ENCODE measurements around the gene PFKP.
"Not testable (repeated sequence)": the region's sequence is repeated elsewhere in the genome, so short reads cannot be mapped to it uniquely, and the experiment has no call there.

PFKP gene

DNA sequence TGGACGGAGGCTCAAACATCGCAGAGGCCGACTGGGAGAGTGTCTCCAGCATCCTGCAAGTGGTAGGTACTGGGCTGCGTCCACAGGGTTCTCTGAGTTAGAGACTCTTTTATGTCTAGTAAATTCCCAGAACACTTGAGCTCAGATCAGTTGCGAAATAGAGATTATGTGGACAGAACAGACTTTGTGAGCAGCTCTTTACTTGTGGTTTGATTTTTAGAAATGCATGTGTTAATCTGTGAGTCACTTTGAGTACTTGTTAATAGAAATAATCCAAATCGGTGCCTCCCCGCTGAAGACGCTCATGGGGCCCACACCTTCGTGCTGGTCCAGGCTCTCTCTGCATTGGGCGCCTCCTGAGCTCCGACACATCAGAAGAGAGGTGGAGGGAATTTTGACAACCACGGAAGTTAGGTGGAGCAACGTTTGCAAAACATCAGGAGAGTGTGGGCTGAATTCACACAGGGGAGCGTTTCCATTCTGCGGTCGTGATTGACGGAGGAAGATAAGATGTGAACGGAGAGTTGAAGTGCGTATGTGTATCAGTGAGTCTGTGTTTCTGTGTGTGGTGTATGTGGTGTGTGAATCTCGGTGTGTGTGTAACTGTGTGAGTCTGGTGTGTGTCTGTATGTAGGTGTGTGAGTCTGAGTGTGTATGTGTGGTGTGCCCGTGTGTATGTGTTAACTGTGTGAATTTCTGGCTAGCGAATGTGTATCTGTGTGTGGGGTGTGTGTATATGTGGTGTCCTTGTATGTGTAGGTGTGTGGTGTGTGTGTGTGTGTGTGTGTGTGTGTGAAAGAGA is 32.1 kb downstream of the PFKP start:
- no peak for DNase-seq (ENCODE audit: low spot score)

DNA sequence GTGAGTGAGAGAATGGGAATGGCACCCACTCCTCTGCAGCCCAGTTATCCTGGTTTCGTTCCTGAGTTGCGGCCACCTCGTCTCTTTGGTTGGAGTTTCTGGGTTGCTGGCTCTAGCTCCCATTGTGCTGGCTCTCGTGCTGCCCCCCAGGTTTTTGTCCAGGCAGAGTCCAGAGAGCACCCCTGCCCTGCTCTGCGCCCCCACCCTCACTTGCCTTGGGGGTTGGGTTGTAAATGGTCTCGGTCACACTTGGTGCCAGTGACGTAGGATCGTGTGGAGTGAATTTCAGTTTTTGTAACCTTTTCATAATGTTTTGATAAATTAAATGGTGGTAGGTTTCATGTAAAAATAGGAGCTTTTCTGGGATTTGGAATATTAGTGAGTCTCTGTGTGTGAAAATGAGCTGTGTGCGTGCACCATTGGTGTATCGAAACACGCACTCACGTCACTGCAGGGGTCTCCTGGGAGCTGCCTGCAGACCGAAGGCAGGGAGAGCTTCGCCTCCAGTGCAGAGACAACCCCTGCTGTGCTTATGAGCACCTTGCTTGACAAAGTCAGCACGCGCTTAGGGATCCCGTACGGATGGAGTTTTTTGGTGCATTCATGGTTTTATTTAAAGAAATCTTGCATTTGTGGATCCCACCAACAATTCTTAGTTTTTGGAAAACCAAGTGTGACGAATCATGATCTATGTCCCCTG is 32.9 kb downstream of the PFKP start:
- no peak for DNase-seq (ENCODE audit: low spot score)

DNA sequence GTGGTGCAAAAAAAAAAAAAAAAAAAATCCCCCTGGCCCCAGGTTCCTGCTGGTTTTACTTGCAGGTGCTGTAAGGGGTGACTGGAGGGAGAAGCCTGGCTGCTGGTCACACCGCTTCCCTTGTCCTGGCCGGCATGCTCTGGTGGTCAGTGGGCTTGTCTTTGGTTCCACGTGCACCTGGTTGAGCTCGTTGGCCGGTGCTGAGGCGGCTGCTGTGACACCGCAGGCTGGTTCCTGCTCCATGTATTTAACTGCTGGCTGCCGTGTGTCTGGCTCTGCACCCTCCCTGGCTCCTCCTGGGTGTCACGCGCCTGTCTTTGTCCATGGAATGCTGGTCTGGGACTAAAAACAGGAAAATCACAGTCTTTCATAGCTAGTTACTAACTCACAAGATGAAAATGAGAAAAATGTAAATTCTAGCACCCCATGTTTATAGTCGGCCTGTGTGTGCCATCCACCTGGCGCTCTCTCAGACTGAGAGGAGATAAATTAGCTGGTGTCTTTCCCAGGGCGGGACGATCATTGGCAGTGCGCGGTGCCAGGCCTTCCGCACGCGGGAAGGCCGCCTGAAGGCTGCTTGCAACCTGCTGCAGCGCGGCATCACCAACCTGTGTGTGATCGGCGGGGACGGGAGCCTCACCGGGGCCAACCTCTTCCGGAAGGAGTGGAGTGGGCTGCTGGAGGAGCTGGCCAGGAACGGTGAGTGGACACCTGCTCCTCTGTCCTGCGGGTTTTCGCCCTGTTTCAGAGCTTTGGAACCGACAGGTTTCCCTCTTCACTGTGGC is 33.7 kb downstream of the PFKP start:
- no peak for DNase-seq (ENCODE audit: low spot score)

DNA sequence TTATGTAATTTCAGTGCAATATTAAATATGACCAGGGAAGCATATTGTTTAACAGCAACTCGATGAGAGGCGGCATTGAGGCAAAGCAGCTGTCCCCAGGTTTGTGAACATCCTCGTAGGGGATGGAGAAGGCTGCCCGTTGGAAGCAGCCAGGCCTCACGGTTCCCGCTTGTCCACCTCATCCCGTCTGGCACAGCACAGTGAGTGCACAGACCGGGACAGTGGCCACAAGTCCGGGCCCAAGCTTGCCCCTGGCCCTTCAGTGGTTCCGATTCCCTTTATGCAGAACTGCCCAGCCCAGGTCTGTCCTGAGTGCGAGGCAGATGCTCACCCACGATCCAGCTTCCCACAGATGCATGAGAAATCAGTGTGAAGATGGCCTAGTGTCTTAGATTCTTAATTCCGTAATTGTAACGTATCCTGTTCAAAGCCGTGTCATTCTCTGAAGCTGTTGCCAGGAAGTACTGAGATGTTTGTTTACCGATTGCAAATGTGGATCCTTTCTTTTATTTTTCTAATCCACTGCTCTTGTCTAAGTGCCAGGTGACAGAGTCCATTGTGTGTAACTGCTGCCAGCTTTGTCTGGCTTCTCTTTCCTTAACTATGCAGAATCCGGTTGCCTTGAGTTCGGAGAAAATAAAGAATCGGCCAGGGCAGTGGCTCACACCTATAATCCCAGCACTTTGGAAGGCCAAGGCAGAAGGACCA is 35.5 kb downstream of the PFKP start:
- DNase-seq (ENCODE audit: low spot score): no peak

DNA sequence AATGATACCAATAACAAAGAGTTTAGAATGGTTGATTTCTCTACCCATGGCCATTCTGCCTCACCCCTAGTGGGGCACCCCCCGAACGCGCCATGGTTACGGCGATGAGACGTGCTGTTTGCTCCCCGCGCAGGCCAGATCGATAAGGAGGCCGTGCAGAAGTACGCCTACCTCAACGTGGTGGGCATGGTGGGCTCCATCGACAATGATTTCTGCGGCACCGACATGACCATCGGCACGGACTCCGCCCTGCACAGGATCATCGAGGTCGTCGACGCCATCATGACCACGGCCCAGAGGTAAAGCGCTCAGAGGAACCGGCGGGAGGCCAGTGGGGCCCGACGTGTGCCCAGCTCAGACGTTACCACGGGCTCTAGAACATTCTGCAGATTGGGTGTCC is 36.3 kb downstream of the PFKP start:
- DNase-seq (ENCODE audit: low spot score): no peak

DNA sequence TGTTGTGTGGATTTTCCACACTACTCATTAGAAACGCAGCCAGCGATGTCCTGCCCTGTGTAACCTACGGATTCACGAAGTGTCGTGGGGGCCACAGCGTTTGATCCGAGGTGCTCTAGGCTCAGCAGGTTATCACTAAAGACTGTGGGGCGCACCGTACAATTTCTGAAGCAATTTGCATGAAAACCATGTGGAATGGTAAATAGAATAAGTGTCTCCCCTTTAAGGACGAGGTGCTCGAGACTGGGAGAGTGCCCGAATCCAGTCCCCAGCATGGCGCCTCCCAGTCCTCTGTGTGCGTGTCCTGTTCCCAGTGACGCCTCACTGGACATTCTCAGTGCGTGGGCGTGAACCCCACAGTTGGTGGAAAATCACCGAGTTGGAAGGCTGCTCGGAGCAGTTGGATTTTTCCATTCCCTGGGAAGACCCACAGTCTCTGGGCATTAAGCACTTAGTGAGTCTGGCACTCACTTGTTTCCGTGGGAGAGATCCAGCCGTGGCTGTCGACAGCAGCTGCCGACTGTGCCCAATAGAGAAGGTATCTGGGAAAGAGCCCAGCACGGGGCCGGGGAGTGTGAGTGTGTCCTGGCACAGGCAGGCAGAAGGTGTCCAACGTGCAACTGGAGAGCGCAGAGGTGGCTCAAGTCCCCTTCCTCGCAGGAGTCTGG is 37.0 kb downstream of the PFKP start:
- DNase-seq (ENCODE audit: low spot score): no peak

DNA sequence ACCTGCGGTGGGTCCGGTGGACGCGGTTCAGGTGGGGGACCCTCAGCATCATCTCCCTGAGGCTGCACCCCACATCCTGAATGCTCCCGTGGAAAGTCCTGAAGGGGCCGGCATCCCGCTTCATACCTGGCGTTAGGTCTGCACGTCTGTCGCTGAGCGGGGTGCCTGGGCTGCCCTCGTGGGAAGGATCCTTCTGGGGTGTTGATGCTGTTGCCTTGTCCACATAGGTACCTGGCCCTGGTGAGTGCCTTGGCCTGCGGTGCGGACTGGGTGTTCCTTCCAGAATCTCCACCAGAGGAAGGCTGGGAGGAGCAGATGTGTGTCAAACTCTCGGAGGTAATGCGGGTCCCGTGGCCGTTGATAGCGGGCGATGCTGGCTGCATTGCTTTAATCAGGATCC is 37.8 kb downstream of the PFKP start:
- DNase-seq (ENCODE audit: low spot score): no peak

DNA sequence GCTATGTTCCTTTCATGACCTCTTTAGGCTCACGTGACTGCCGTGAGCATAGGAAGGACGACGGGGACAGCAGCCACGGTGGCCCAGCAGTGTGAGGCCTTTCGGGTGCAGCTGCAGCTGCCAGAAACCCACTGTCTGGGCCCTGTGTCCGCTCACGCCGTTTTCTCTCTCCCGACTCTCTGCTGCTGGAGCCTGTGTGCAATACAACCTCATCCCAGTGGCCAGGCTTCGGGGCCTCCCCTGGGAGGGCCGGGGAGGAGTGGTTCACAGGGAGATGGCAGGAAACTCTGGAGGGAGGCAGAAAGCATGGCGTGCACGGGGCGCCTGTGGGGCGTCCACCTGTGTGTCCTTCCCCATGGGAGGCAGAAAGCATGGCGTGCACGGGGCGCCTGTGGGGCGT is 38.6 kb downstream of the PFKP start:
- DNase-seq (ENCODE audit: low spot score): no peak

DNA sequence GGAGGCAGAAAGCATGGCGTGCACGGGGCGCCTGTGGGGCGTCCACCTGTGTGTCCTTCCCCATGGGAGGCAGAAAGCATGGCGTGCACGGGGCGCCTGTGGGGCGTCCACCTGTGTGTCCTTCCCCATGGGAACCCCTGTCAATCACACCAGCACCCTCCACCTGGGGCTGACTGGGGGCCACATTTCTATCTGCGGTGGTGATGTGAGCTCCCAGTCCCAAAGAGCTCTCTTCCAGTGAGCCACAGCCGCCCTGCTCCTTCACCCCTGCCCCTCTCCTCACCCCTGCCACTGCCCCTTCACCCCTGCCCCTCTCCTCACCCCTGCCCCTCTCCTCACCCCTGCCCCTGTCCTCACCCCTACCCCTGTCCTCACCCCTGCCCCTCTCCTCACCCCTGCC is 39.0 kb downstream of the PFKP start:
- DNase-seq (ENCODE audit: low spot score): not testable (repeated sequence)

DNA sequence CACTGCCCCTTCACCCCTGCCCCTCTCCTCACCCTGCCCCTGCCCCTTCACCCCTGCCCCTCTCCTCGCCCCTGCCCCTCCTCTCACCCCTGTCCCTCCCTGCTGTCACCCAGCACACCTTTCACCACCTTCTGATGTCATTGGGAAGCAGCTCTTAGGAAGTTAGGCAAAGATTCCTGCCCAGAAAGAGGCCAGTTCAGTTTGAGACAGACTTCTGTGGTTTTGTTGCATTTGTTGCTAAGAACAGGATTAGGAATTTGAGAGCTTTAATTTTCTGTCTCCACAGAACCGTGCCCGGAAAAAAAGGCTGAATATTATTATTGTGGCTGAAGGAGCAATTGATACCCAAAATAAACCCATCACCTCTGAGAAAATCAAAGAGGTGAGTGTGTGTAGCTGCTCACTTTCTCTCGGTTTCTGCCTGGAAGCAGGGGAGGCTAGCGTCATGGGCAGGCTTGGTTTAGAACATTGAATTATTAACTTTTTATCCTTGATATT is 39.6 kb downstream of the PFKP start:
- no peak for DNase-seq (ENCODE audit: low spot score)

DNA sequence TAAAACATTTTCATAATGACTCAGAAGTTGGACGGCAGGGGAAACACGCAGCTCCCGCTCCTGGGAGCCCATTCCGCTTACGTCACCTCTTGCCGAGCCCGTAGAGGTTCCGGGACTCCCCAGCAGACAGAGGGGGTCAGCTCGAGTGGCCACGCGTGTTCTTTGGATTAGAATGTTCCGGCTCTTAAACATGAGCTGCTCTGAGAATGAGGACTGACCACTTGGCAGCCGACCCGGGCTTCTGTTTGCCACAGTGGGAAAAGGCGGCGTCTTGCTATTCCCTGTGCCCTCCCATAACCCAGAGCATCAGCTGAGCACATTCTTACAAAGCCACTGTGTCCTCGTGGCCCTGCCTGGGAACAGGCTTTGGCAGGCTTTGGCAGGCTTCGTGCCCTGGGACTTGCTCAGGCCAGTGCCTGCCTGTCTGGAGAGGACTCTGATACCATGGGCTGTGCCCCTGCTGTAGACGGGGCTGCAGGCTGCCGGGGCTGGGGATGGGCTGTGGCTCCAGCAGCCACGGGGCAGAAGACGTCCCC is 40.1 kb downstream of the PFKP start:
- no peak for DNase-seq (ENCODE audit: low spot score)

DNA sequence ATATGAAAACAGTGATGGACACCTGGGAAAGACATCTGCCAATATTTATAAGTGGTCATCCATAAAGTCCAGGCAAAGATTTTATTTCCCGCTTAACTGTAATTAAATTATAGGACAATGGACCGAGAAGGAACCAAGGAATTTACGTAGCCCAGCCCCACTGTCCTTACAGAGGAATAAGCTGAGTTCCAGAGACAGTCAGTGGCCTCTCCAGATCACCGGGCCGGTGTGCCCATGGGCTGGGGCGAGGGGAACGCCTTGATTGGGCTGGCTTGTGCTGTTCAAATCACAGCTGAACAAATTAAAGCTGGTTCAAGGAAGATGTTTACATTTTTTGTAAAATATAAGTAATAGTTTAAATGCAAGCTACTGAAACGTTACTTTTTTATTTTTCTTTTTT is 40.7 kb downstream of the PFKP start:
- DNase-seq (ENCODE audit: low spot score): no peak

DNA sequence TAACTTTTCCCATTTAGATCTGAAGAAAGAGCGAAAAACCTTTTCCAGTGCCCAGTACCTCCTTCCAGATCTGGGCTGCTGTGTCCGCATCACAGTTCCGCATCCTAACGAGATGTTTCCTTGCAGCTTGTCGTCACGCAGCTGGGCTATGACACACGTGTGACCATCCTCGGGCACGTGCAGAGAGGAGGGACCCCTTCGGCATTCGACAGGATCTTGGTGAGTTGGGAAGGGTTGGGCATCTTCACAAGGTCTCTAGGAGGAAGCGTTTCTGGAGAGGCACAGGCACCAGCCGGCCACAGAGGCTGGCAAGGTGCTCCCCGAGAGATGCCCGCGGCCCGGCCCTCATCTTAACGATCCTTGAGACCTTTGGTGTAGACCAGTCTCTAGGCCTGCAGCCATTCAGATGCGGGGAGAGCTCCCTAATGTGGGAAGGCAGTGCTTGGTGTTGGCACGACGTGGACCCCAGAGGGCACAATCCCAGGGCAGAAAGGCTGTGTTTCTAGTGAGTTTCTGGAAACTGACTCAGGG is 41.3 kb downstream of the PFKP start:
- DNase-seq (ENCODE audit: low spot score): no peak

DNA sequence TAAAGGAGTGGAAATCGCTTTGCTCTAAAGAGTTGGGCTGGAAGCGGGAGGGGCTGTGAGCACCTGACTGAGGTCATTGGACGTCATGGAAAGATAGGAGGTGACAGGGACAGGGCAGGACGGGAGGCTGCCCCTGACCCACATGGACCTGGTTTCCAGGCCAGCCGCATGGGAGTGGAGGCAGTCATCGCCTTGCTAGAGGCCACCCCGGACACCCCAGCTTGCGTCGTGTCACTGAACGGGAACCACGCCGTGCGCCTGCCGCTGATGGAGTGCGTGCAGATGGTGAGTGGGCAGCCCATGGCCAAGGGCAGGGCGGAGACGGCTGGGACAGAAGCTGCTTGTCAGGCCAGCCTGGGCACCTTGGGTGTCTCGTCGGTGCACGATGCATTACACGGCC is 41.8 kb downstream of the PFKP start:
- no peak for DNase-seq (ENCODE audit: low spot score)

DNA sequence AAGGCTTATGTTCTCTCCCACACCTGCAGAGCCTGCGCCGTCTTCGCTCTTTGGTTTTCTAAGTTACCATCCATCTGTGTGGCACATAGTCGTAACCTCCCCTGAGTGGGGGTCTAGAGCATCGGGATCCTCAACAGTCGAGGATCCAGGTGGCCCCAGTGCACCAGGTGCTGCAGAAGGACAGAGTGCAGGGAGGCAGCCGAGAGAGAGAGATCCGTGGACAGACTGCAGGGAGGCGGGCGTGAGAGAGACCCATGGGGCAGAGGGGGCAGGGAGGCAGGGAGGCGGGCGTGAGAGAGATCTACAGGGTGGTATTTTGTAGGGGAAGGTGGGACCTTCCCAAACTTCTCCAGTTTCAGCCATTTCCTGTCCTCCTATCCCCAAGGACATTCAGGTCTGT is 42.3 kb downstream of the PFKP start:
- no peak for DNase-seq (ENCODE audit: low spot score)

DNA sequence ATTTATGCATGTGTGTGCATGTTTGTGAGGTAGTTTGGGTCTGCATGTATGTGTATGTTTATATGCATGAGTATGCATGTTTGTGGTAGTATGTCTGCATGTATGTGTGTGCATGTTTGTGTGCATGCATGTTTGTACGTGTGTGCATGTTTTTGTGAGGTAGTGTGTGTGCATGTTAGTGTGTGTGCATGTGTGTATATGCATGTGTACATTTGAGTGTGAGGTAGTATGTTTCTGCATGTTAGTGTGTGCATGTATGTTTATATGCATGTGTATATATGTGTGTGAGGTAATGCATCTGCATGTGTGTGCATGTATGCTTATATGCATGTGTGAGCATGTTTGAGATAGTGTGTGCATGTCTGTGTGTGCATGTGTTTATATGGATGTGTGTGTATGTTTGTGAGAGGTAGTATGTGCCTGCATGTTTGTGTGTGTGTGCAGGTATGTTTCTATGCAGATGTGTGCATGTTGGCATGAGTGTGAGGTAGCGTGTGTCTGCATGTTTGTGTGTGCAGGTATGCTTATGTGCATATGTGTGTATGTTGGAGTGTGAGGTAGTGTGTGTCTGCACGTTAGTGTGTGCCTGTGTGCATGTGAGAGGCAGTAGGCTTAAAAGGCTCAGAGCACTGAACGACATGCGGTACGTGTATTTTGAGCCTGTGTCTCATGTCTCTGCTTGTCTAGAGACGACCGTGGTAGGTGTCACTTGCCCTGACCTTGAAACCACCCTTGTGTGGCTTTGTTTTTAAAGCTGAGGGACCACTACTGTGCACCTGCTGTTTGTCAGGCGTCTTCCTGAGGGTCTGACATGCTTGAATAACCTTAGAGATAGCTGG is 43.7 kb downstream of the PFKP start:
- DNase-seq (ENCODE audit: low spot score): no peak

DNA sequence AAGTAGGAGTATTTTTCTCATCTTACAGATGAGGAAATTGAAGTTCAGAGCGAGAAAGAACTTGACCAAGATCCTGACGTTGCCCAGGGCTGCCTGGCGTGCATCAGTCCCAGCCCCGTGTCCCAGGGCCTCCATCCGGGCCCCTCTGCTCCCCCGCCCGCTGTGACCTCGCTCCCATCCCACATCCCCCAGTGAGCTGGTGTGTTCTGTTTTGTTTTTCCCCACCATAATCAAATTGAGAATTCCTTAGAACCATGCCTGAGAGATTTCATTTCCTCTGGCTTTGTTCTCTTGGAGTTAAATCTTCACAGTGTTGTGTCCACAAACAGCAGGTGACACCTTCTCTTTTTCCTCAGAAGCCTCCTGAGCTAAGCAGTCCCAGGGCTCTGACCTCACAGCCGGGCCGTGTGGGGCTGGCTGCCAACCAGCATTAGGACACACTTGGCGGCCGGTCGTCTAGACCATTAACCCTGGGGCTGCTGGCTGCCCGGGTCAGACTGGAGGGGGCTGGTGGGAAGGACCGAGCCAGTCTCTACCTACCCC is 44.3 kb downstream of the PFKP start:
- DNase-seq (ENCODE audit: low spot score): no peak

DNA sequence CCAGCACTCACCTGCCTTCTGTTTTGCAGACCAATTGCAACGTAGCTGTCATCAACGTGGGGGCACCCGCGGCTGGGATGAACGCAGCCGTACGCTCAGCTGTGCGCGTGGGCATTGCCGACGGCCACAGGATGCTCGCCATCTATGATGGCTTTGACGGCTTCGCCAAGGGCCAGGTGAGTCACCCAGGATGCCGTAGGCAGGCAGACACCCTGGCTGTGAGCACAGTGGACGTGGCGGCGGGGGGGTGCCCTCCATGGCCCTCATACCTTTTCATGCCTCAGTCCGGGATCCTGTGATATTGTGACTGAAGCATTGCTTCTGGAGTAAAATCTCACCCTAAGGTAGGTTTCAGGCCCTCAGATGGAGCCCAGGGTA is 46.0 kb downstream of the PFKP start:
- no peak for DNase-seq (ENCODE audit: low spot score)

DNA sequence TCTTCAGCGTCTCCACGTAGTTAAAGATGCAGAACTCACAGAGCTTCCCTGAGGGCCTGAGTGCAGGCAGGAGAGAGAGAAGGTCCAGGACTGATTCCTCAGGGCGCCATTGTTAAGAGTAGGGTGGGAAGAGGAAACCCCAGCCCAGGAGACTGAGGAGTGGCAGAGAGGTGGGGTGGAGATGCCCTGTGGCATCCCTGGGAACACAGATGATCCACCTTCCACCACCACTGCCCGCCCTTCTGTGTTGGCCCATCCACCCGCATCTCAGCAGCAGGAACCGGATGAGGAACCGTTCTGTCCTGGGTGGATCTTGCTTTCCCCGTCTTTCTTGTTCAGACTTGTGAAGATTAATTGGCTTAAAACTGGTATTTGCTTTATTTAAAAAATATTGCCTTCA is 48.3 kb downstream of the PFKP start:
- no peak for DNase-seq (ENCODE audit: low spot score)

Measured in HuH-7 (cell line).